Endothelial cell of umbilical vein (primary cell): ENCODE results near the gene OVOL2. TPM values are rescaled to one million over a fixed set of nuclear protein-coding genes. Genes with fewer than 3 reads are reported as not detected.
A peak's percentile ranks its signal among the peaks of the same experiment; 100 is the strongest.

Experiments
- BruUV-seq: library from RNA; stranded (reverse); fragments of 400-500 nt; replicated peaks from 2 replicates; lab custom pipeline; 2021; lab: Mats Ljungman, UMichigan
- CTCF ChIA-PET: fragments of 300-600, 350-600 bp; sonication (Branson Sonifier 250); formaldehyde crosslinking; loops from one replicate; lab custom pipeline; 2021; ENCODE audit warnings: antibody characterized with exemption, inconsistent platforms; lab: Charles Lee
- POLR2A ChIA-PET: fragments of 300-600, 350-600 bp; sonication (Branson Sonifier 250); formaldehyde crosslinking; loops from one replicate; lab custom pipeline; 2021; ENCODE audit warnings: antibody characterized with exemption, inconsistent platforms; lab: Charles Lee
- DNase-seq: peaks from one replicate; pipeline ENCODE4 v3.0.0-alpha.2; 2011; ENCODE audit warnings: low read depth, low spot score
- FAIRE-seq: peaks from 2 replicates; lab custom pipeline; 2011; peaks lifted over from hg19 to GRCh38; lab: Jason Lieb, UNC
- H2AFZ ChIP-seq: 2 replicates; pipeline ENCODE4 v1.6.0; 2012; ENCODE audit warnings: low read depth, low read length, control low read depth, inconsistent platforms
- H3K27ac ChIP-seq: 2 replicates; pipeline ENCODE4 v1.5.1; 2011; ENCODE audit warnings: low read depth, mild to moderate bottlenecking, control low read depth, low read length, moderate library complexity; ENCODE audit not compliant: insufficient read depth
- H3K27me3 ChIP-seq, 2 experiments: 2 replicates each; pipeline versions ENCODE4 v1.6.0 to v1.6.1; 2011; ENCODE audit warnings: low read length in 2 of 2, mixed read lengths in 1 of 2; ENCODE audit not compliant: control insufficient read depth in 2 of 2, insufficient read depth in 2 of 2
- H3K36me3 ChIP-seq, 2 experiments: 2 replicates in 1 of 2; 3 replicates in 1 of 2; pipeline ENCODE4 v1.5.1; 2011; ENCODE audit warnings: low read length in 2 of 2, mild to moderate bottlenecking in 1 of 2, moderate library complexity in 1 of 2; ENCODE audit not compliant: control insufficient read depth in 2 of 2, insufficient read depth in 2 of 2; ENCODE audit errors: extremely low read depth in 1 of 2
- H3K4me1 ChIP-seq: 3 replicates; pipeline ENCODE4 v1.5.1; 2011; ENCODE audit warnings: mild to moderate bottlenecking, low read length; ENCODE audit not compliant: control insufficient read depth, insufficient read depth; ENCODE audit errors: extremely low read depth
- H3K4me2 ChIP-seq: 2 replicates; pipeline ENCODE4 v1.6.1; 2011; ENCODE audit warnings: low read length, control low read depth, mixed read lengths; ENCODE audit not compliant: insufficient read depth
- H3K4me3 ChIP-seq, 3 experiments: fragments of 200-600 bp in 1 of 3; sonication (generic), shearing (Covaris generic) in 1 of 3; replicated peaks in 1 of 3; 2 replicates each; pipeline ENCODE4 v1.5.1; 2011 to 2016; ENCODE audit warnings: control low read depth in 3 of 3, low read length in 3 of 3, mild to moderate bottlenecking in 2 of 3, inconsistent platforms in 1 of 3, low read depth in 1 of 3, moderate library complexity in 1 of 3; ENCODE audit not compliant: insufficient read depth in 1 of 3
- H3K79me2 ChIP-seq: 2 replicates; pipeline ENCODE4 v1.6.0; 2012; ENCODE audit warnings: low read length, inconsistent platforms; ENCODE audit not compliant: control insufficient read depth, insufficient read depth
- H3K9ac ChIP-seq: replicated peaks from 2 replicates; pipeline ENCODE3; 2011; ENCODE audit warnings: low read length, control low read depth; ENCODE audit not compliant: insufficient read depth; ENCODE audit errors: extremely low read depth
- H3K9me1 ChIP-seq: replicated peaks from 3 replicates; pipeline ENCODE4 v1.6.0; 2011; ENCODE audit warnings: mild to moderate bottlenecking, low read length; ENCODE audit not compliant: control insufficient read depth, insufficient read depth; ENCODE audit errors: extremely low read depth
- H3K9me3 ChIP-seq: replicated peaks from 2 replicates; pipeline ENCODE4 v1.5.1; 2012; ENCODE audit warnings: low read length, inconsistent platforms; ENCODE audit not compliant: control insufficient read depth, insufficient read depth
- H4K20me1 ChIP-seq: replicated peaks from 2 replicates; pipeline ENCODE3; 2011; ENCODE audit warnings: mild to moderate bottlenecking, low read length; ENCODE audit not compliant: control insufficient read depth, insufficient read depth; ENCODE audit errors: extremely low read depth
- CTCF ChIP-seq, 2 donors: IDR thresholded peaks; 1 replicate in 1 of 2; 2 replicates in 1 of 2; pipeline ENCODE4 v1.5.1; 2011; ENCODE audit warnings: low read length in 2 of 2, mild to moderate bottlenecking in 2 of 2, moderate library complexity in 2 of 2, control low read depth in 1 of 2, inconsistent platforms in 1 of 2, low read depth in 1 of 2; ENCODE audit not compliant: insufficient read depth in 1 of 2; ENCODE audit errors: extremely low read depth in 1 of 2
- EZH2 ChIP-seq: IDR thresholded peaks from 2 replicates; pipeline ENCODE4 v1.6.1; 2012; ENCODE audit warnings: borderline replicate concordance, low read depth, mild to moderate bottlenecking, moderate library complexity, low read length, inconsistent platforms; ENCODE audit not compliant: severe bottlenecking
- FOS ChIP-seq: IDR thresholded peaks from 2 replicates; pipeline ENCODE4 v1.6.1; 2011; ENCODE audit warnings: mild to moderate bottlenecking, low read length, moderate library complexity, borderline replicate concordance; ENCODE audit not compliant: insufficient read depth
- GATA2 ChIP-seq: IDR thresholded peaks from 2 replicates; pipeline ENCODE4 v1.7.0; 2011; ENCODE audit warnings: low read depth, mild to moderate bottlenecking, moderate library complexity, mixed read lengths, low read length; ENCODE audit not compliant: insufficient read length, insufficient read depth
- JUN ChIP-seq: IDR thresholded peaks from 2 replicates; pipeline ENCODE4 v1.6.1; 2011; ENCODE audit warnings: borderline replicate concordance, low read depth; ENCODE audit not compliant: insufficient read length, insufficient read depth
- MAX ChIP-seq: IDR thresholded peaks from 2 replicates; pipeline ENCODE4 v1.6.1; 2011; ENCODE audit not compliant: insufficient read depth, insufficient read length
- MYC ChIP-seq: IDR thresholded peaks from one replicate; pipeline ENCODE4 v1.6.1; 2011; ENCODE audit warnings: mild to moderate bottlenecking, low read depth, low read length
- POLR2A ChIP-seq: IDR thresholded peaks from 2 replicates; pipeline ENCODE4 v1.6.1; 2012; ENCODE audit warnings: low read depth, mild to moderate bottlenecking, control low read depth, low read length
- POLR2AphosphoS5 ChIP-seq: IDR thresholded peaks from 2 replicates; pipeline ENCODE4 v1.6.1; 2012; ENCODE audit warnings: low read depth, mild to moderate bottlenecking, control low read depth, low read length, moderate library complexity; ENCODE audit not compliant: insufficient read depth
- dilution Hi-C: fragments of 300-500 bp; cut with MboI; formaldehyde crosslinking; loops from one replicate; pipeline ENCODE4 v1.15.0; 2019; ENCODE audit warnings: low sequenced_read_pairs; ENCODE audit not compliant: extremely low pct_ligation_motif_present
- intact Hi-C: fragments of 100-400 bp; cut with micrococcal nuclease; formaldehyde crosslinking; loops from one replicate; pipeline ENCODE4 v1.10.0; 2022
- polyA plus RNA-seq, 4 experiments: library from polyadenylated mRNA; depleted of rRNA in 3 of 4; stranded (reverse) in 3 of 4; unstranded in 1 of 4; fragments of >200 nt; gene quantifications; 2 replicates each; pipeline versions ENCODE4 v1.2.1 to v1.2.3, GENCODE V29; 2011 to 2012; ENCODE audit warnings: missing spikeins in 1 of 4
- total RNA-seq: library from RNA; stranded (reverse); gene quantifications from 2 replicates; pipeline ENCODE4 v1.2.3, GENCODE V29; 2021

OVOL2 gene
- total and polyA plus RNA-seq, 2 donors (not counting 3 experiments of a cell fraction or from before 2014, with no cell fraction given): not detected

- no TSS peak for BruUV-seq
- no peak for FAIRE-seq
Observed at GRCh38 chr20:17993546-17993945, 64.2 kb downstream of the OVOL2 start.

More at GRCh38 chr20:17993546-17993945, 64.2 kb downstream of the OVOL2 start:
- H3K4me1 ChIP-seq: peaks cover 16% of the 10 kb centered on the region
- DNase-seq: no peak
- dilution Hi-C loops (no loop called here), intact Hi-C loops (loop anchor here (1.0 to 10.0 kb wide), 3 partner anchors 24 to 459 kb away; partner anchors contain the start of genes BFSP1 and MGME1)
- peak overlapping the region; percentile 62 for H3K4me2 ChIP-seq
- no peaks in the 10 kb centered on the region for H3K9me1 ChIP-seq
- peak overlapping the region; percentile 37 for H3K9ac ChIP-seq
- H3K79me2 ChIP-seq: no peaks in the 10 kb centered on the region
- TF ChIP-seq EZH2: no peak
- TF ChIP-seq POLR2AphosphoS5: no peak
- TF ChIP-seq GATA2: no peak
- TF ChIP-seq MYC: no peak
- TF ChIP-seq FOS: no peak
- TF ChIP-seq MAX: no peak
- no peak for TF ChIP-seq POLR2A
- TF ChIP-seq JUN: no peak
- no peak for TF ChIP-seq CTCF (IDR thresholded peaks at IDR 0.05; ENCODE audit: extremely low read depth in 1 of 2, insufficient read depth in 1 of 2, low read depth in 1 of 2, low read length in 2 of 2)
- POLR2A ChIA-PET: interaction anchor here (1.3 to 1.7 kb wide), 2 partner anchors 22 to 27 kb away, joined by 5 read pairs; no protein-coding TSS in a partner anchor
- no peaks in the 10 kb centered on the region for H3K36me3 ChIP-seq
- peak overlapping the region; percentile 67 for H3K27ac ChIP-seq
- no peaks in the 10 kb centered on the region for H4K20me1 ChIP-seq
- H3K27me3 ChIP-seq: peaks cover 0 to 2% of the 10 kb centered on the region in 2 experiments
- no peak overlapping the region for H2AFZ ChIP-seq
- H3K4me3 ChIP-seq: no peak overlapping the region
- no peaks in the 10 kb centered on the region for H3K9me3 ChIP-seq
- CTCF ChIA-PET: interaction anchor here (0.8 to 8.1 kb wide), 4 partner anchors 11 to 339 kb away, joined by 3 to 104 read pairs (median 48); partner anchors contain the start of genes MGME1 and SNX5
